Measurements from ENCODE around the gene EEF1A2. TPM values are rescaled to one million over a fixed set of nuclear protein-coding genes. Genes with fewer than 3 reads are reported as not detected.

The EEF1A2 gene
- total and polyA plus RNA-seq, 12 donors, result 881 to 1,465 (median 1,307) TPM

DNA sequence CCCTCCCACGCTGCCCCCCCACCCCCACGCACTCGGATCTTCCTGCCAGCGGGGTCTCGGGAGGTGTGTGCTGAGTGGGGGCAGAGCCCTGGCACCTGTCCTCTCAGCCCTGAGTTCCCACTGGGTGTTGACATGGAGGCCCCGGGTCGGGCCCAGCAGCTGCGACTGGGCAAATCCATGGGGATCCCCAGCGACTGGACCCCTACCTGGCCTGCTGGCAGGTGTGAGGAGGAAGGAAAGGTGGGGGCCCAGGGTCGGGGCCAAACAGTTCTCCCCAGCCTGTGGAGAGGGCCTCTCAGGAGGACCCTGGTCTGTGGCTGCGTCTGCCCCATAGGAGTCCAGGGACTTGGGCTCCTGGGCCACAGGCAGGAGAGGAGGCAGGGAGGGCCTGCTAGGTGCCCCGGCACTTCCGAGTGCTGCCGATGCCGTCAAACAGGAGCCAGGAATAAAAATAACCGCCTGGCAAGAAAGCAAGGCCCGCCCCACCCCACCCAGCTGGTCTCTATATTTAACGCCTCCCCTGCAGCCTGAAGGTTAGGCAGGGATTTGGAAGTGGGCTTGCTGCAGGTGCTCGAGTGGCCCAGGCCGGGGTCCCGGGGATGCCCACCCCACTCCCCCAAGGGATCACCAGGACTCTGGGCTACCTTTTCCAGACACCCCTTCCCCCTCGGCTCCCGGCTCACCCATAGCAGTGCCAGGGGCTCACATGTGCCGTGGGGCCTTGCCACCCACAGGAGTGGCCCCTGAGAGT, 1.4 kb upstream of the EEF1A2 start:
- Histone ChIP-seq H3K4me3 (peak overlapping the region in 2 of 10 donors; percentile 21 to 24), H3K27me3 (peaks cover 0 to 62% (median 44%) of the 10 kb centered on the region in 7 donors), H3K27ac (peak overlapping the region; percentile 60 to 98 (median 88)), H3K4me1 (peaks cover 10 to 59% (median 45%) of the 10 kb centered on the region in 9 donors), H3K36me3 (peaks cover 0 to 6% (median 0%) of the 10 kb centered on the region in 9 donors), H3K9me3 (peaks cover 0 to 14% (median 0%) of the 10 kb centered on the region in 11 donors)
- intact Hi-C loops (cut with DNase I), result no loop called here
- TF ChIP-seq, protein P1, sequence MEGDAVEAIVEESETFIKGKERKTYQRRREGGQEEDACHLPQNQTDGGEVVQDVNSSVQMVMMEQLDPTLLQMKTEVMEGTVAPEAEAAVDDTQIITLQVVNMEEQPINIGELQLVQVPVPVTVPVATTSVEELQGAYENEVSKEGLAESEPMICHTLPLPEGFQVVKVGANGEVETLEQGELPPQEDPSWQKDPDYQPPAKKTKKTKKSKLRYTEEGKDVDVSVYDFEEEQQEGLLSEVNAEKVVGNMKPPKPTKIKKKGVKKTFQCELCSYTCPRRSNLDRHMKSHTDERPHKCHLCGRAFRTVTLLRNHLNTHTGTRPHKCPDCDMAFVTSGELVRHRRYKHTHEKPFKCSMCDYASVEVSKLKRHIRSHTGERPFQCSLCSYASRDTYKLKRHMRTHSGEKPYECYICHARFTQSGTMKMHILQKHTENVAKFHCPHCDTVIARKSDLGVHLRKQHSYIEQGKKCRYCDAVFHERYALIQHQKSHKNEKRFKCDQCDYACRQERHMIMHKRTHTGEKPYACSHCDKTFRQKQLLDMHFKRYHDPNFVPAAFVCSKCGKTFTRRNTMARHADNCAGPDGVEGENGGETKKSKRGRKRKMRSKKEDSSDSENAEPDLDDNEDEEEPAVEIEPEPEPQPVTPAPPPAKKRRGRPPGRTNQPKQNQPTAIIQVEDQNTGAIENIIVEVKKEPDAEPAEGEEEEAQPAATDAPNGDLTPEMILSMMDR (IDR thresholded peaks at IDR 0.05), result no peak
- ATAC-seq (peak; percentile 20 to 58 (median 50)), DNase-seq (no peak)
- WGBS, 2 donors, result 38 to 55% methylated on average over 24 of the region's 24 CpGs

DNA sequence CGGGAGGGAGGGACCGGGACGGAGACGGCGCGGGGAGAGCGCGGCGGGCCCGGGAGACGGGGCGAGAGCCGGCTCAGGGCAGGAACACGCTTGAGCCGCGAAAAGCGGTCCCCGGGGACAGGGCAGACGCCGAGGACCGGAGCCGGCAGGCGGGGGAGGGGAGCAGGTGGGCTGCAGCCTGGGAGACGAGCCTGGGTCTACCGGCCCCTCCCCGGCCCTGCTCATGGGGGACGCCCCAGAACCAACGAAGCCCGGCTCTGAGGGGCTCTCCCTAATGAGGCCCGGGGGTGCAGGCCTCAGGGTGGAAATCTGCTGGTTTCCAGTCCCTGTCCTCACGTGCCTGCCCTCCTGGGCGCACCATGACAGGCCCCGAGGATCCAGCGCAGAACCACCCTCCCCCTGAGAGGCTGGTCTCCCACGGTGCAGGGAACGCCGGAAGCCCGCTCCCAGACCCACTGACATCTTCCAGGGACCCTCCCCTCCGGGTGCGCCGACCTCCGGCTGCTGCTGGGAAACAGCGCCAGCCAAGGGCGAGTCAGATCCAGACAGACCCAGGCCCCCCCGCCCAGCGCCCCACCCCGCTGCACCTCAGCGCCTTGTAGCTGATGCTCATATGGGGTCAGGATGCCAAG, 571 bp upstream of the EEF1A2 start:
- peaks cover 0 to 64% (median 44%) of the 10 kb centered on the region in 7 donors for H3K27me3 ChIP-seq
- 5 to 6% methylated on average over 47 of the region's 48 CpGs for WGBS, 2 donors
- DNase-seq (no peak), ATAC-seq (peak in 1 of 8 donors; percentile 0)
- peaks cover 0 to 5% (median 0%) of the 10 kb centered on the region in 11 donors for H3K9me3 ChIP-seq
- H3K36me3 ChIP-seq, result peaks cover 0 to 15% (median 0%) of the 10 kb centered on the region in 9 donors
- H3K4me3 ChIP-seq, result peak overlapping the region in 9 of 10 donors; percentile 45 to 67 (median 61)
- H3K4me1 ChIP-seq, result peaks cover 10 to 63% (median 48%) of the 10 kb centered on the region in 9 donors
- peak overlapping the region; percentile 60 to 98 (median 91) for H3K27ac ChIP-seq
- TF ChIP-seq, protein P1 (IDR thresholded peaks at IDR 0.05), result no peak
- intact Hi-C loops (cut with DNase I), result loop anchor here in 1 of 10 donors (5.0 kb wide), 1 partner anchor 1122 kb away; no protein-coding TSS in a partner anchor

DNA sequence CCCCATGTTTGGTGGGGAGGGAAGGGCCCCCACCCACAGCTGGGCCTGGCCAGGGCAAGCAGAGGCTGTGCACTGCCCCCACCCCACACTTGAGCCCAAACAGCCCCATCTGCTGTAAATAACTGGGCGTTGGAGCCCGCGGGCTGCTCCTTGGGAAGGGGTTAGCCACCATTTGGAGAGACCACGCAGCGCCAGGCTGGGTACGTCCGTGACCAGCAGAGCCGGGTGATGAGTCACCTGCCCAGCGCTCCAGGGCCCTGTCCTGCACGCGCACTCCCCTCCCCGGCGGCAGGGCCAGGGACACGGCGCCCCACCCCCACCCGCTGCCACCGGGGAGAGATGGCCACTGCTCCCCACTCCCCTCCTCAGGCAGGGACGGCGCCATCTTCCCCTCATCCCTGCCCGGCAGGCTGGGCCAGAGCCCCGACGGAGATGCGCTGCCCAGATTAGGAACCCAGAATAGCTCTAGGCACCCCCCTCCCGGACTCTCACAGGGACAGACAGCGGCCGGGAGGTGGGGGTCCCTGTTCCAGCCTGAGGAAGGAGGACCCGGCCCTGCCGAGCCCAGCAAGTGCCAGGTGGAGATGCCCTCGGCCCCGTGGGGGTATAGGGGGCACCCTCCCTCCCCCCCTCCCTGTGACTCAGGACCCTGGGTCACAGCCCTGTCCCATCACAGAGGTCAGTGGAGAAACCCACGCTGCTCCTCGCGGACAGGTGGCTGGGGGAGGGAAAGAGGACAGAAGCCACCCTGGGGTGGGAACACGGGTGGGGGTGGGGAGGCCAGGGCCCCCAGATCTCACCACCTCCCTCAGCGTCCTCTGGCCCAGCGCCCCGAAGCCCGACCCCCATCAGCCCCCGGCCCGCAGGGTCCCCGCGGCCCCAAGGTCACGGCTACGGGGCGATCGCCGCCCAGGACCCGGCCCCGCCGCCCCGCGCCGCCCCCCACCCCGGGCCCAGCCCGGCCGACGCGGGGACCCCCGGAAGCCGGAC, 642 bp downstream of the EEF1A2 start:
- intact Hi-C loops (cut with DNase I), result loop anchor here in 4 of 10 donors (1.0 to 5.0 kb wide), 3 partner anchors 22 to 1121 kb away; partner anchors contain the start of gene PPDPF (in 4 of the 4)
- DNase-seq, result peak in 1 of 2 donors; percentile 65
- peak overlapping the region; percentile 45 to 67 (median 60) for H3K4me3 ChIP-seq
- H3K27ac ChIP-seq, result peak overlapping the region; percentile 75 to 98 (median 91)
- peak; percentile 12 to 62 (median 50) for ATAC-seq
- no peaks in the 10 kb centered on the region for H3K9me3 ChIP-seq
- H3K4me1 ChIP-seq, result peaks cover 10 to 63% (median 48%) of the 10 kb centered on the region in 9 donors
- H3K36me3 ChIP-seq, result peaks cover 0 to 26% (median 0%) of the 10 kb centered on the region in 9 donors
- peaks cover 0 to 64% (median 44%) of the 10 kb centered on the region in 7 donors for H3K27me3 ChIP-seq
- WGBS, 2 donors, result 5 to 7% methylated on average over 48 to 58 of the region's 60 CpGs
- TF ChIP-seq, protein P1 (IDR thresholded peaks at IDR 0.05), result no peak

All from heart right ventricle (tissue), 16 donors.